GM20431 (cell line): ENCODE data around the gene SNRNP25.

ENCODE experiments used
- in situ Hi-C: fragments of 300-500 bp; cut with MseI, MboI; formaldehyde crosslinking; loops from one replicate; pipeline ENCODE4 v1.15.0; 2020; ENCODE audit warnings: low sequenced_read_pairs; ENCODE audit not compliant: unreplicated experiment

The SNRNP25 gene

DNA sequence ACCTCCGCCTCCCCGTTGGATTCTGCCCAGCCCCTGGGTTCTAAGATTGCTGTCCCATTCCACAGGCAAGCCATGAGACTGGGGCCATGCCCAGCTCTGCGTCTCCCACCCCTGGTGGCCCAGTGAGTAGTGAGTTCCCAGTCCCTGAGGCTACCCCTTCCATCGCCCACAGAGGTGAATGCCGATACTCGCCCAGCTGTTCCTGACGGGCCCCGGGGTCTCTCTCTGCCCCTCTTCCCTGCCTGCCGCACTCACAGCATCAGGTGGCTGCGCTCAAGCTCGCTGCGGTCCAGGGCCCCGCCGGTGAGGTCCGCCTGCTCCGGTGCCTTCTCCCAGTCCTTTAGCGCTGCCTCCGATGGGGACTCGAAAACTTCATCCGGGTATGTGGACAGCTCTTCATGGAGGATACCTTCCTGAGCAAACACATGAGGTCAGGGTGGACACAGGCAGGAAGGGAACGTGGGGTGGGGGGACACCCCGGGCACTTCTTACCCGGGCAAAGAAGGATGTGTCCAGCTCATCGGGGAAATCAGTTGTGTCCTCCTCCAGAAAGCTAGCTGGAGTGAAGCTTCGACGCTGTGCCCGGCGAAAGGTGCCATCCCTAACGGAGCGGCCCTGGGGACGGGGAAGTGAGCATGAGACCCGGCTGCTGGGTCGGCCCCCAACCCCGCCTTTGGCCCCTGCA is 8.8 kb downstream of the SNRNP25 start:
- in situ Hi-C loops, result no loop called here

DNA sequence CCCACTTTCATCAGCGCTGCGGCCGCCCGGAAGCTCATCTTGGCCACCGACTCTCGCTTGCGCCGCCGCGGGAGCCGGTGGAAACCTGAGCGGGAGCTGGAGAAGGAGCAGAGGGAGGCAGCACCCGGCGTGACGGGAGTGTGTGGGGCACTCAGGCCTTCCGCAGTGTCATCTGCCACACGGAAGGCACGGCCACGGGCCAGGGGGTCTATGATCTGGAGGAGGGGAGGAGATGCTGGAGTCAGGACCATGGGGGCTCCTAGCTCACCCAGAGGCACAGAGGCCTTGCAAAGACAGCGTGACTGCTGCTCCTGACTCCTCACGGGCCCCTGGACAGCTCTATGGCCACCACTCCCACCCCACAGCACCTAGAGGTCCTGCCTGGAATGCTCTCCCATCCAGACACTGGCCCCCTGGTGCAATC is 9.4 kb downstream of the SNRNP25 start:
- in situ Hi-C loops, result no loop called here

DNA sequence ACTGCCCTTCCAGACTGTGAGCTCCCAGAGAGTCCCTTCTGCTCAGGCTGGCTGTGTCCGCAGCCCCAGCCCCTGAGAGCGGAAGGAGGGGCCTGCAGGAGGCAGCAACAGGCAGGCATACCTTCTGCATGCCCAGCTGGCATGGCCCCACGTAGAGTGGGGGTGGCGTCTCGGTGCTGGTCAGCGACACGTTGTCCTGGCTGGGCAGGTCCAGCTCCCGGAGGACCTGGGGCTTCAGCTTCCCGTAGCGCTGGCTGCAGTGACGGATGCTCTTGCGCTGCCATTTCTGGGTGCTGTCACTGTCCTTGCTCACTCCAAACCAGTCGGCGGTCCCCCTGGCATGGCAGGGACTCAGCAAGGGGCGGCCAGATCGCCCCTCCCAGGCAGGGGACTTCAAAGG is 9.8 kb downstream of the SNRNP25 start:
- in situ Hi-C loops, result no loop called here

DNA sequence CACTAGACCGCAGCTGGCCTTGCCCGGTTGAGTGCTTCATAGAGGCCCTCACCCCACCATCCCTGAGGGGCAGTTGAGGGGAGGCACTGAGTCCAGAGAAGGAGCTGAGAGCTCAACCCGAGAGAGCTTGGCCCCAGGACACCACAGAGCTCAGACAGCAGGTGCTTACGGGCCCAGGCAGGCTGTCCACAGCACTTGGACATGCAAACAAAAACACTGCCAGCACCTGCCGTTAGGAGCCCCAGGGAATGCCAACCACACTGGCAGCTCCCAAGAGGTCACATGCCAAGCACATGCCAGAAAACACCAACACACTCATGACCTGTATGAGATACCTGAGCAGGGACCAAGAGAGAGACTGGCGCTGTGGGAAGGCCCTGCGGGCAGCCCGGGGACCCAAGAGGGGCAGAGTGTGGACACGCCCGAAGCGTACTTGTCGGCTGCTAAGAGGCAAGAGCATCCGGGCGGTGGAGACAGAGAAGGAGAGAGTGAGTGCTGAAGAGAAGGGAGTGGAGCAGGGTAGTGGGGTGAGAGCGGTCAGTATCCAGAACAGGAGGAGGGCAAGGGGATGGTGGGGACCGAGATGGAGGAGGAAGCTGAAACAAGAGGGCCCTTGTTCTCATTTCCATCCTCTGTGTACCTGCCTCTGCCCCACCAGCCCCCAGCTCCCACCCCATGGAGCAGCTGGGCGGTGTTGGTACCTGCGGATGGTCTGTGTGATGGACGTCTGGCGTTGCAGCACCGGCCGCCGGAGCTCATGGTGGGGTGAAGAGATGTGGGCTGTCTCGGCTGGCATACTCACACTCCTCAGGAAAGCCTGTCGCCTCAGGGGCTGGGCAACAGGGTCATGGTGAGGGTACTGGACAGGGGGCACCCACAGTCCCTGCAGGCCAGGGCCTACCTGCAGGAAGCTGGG is 10.6 kb downstream of the SNRNP25 start:
- in situ Hi-C loops, result no loop called here

DNA sequence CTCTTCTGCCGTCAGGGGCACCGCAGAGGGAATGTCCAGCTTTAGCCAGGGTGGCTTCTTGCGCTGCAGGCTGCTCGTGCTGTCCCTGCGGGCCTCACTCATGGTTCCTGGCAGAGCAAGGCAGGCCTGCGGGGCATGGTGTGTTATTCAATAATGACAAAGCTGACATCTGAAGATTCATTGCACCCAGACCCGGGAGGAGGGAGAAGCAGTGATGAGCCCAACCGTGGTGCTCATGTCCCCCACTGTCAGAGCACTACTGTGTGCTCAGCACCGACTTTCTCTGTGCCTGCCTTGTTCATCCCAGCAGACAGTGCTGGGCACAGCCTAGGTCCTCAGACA is 11.3 kb downstream of the SNRNP25 start:
- in situ Hi-C loops, result no loop called here

DNA sequence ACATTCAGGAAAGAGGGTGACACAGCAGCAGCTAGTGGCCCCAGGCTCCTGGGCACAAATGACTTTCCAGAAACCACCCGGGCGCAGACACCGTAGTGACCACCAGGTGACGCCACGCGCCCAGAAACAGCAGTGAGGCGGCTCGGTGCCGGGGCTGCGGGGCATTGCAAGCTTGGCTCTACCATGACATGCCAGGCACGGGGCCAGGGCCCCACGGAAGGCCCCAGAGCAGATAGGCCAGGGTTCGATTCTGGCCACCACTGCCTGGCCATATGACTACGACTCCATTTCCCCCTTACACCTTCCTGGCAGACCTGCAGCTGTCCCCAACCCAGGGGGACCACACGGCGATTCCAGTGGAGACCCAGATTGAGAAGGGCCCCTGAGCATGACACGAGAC is 12.1 kb downstream of the SNRNP25 start:
- in situ Hi-C loops, result no loop called here

DNA sequence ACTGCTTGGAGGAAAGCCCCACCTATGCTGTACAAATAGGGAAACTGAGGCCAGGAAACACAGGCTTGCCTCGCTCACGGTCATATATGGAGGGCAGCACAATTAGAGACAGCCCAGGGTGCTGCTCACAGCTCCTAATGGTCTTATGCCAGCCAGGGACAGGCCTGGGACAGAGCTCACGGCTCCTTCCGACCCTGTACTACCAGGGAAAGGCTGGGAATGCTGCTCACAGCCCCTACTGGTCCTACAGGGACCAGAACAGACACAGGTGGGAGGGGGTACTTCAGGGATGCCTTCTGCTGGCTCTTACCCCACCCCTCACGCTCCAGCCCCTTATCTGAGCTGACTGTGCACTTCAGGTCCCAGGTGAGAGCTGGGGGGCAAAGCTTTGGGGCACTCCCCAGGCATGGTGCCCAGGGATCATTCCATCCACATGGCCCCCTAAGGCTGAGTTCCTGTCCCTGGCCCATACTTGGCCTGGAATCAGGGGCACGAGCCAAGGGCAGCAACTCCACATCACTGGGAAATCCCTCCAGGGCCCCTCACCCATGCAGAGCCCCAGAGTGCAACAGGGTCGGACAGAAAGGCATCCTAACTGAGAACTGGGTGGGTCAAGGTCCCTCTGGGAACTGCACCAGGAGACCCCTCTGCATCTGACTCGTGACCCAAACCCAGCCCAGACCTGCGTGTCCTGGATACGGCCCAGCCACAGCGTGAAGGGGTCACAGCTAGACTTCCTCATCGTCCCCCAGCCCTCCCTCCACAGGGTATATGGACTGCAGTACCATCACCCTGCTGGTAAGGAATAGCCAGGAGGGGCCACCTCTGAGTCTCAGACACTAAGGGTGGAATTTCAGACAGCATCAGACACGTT is 12.9 kb downstream of the SNRNP25 start:
- in situ Hi-C loops, result no loop called here

DNA sequence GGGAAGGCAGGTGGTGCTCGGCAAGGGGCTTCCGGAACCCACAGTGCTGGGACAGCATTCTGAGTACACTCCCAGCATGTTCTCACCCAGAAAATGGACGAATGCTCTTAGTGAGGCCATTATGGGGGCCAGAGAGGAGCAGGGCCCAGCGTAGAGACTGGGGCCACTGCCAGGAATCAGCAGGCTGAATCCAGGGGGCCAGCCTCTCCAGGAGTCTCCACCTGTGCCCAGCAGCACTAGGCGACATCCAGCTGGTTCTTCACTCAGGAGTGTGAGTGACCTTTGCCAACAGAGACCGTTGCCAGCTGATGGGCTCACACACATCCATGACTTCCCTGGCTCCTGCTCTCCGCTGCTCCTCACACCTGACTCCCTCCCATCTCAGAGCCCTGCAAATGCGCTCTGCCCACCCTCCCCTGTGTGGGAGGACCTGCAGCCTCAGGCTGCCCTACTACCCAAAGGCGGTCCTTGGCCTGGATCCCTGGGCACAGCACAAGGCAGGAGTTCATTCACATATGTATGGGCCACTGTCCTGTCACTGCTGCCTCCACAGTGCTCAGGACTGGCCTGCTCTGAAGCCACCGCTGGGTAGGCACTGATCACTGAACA is 13.7 kb downstream of the SNRNP25 start:
- in situ Hi-C loops, result no loop called here

DNA sequence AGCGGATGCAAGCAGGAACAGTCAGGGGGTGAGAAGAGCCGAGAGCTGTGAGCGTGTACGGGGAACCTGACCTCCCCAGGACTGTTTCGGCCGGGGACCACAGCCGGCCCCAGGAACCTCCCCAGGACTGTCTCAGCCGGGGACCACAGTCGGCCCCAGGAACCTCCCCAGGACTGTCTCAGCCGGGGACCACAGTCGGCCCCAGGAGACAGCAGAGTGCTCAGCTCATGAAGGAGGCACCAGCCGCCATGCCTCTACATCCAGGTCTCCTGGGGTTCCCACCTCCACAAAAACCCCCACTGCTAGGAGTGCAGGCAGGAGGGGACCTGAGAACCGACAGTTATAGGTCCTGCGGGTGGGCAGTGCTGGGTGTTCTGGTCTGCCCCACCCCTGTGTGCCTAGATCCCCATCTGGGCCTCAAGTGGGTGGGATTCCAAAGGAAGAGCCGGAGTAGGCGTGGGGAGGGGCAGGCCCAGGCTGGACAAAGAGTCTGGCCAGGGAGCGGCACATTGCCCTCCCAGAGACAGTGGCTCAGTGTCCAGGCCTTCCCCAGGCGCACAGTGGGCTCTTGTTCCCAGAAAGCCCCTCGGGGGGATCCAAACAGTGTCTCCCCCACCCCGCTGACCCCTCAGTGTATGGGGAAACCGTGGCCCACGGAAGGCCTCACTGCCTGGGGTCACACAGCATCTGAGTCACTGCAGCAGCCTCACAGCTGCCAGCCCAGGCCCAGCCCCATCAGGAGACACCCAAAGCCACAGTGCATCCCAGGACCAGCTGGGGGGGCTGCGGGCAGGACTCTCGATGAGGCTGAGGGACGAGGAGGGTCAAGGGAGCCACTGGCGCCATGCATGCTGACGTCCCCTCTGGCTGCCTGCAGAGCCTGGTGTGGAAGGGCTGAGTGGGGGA is 14.5 kb downstream of the SNRNP25 start:
- in situ Hi-C loops, result no loop called here

DNA sequence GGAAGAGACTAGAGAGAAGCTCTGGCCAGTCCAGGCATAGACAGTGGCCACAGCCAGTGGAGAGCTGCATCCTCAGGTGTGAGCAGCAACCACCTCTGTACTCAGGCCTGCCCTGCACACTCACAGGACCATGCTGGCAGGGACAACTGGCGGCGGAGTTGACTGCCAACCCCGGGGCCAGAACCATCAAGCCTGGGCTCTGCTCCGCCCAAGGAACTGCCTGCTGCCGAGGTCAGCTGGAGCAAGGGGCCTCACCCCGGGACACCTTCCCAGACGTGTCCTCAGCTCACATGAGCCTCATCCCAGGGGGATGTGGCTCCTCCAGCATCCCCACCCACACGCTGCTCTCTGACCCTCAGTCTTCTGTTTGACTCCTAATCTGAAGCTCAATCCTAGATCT is 15.6 kb downstream of the SNRNP25 start:
- in situ Hi-C loops, result no loop called here

DNA sequence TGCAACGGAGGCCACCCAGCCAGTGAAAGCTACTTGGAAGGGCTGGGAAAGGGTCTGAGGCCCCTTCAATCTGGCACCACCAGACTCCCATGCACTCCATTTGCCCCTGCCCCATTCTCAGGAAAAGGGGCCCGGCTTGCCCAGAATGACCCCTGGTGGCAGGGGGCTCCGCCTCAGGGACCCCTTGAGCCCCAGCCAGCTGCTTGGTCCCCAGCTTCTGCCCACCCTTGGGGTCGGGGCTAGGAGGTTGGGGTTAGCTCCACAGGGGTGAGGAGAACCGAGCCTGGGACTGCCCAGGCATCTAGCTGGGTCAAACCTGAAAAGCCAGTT is 17.5 kb downstream of the SNRNP25 start:
- in situ Hi-C loops, result no loop called here

DNA sequence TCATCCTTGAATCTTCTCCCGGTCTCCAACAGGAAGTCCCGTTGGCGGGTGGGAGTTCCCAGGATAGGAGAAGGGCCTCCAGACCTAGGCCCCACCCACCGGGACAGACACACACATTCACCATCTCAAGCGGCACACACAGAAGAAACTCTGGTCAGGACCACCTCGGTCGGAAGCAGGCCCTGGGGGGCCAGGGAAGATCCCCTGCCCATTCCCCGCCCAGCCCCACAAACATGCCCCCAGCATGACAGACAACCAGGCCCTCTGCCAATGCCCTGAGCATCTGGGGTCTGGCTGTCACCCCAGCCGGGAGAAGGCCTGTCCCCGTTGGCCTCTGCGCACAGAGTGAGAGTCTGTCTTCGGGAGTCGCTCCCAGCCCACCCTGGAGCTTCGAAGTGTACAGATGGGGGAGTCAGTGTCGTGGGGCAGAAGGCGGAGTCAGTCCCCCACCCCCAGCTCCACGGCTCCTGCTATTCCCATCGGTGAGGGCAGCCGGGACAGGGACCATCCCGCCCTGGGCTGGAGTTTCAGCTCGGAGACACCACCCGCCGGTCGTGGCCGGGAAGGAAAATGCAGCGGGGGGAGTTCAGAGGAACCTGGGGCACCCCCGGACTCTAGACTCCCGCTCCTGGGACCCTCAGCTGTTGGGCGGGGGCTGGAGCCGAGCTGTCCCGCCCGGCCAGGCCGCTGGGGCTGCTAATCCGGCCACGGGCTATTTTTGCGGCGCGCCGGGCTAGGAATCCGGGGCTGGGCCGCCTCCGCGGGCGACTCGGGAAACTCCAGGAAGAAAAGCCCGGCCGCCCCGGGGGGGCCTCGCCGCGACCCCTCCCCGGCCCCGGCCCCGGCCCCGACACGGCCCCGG is 18.1 kb downstream of the SNRNP25 start:
- in situ Hi-C loops, result no loop called here

DNA sequence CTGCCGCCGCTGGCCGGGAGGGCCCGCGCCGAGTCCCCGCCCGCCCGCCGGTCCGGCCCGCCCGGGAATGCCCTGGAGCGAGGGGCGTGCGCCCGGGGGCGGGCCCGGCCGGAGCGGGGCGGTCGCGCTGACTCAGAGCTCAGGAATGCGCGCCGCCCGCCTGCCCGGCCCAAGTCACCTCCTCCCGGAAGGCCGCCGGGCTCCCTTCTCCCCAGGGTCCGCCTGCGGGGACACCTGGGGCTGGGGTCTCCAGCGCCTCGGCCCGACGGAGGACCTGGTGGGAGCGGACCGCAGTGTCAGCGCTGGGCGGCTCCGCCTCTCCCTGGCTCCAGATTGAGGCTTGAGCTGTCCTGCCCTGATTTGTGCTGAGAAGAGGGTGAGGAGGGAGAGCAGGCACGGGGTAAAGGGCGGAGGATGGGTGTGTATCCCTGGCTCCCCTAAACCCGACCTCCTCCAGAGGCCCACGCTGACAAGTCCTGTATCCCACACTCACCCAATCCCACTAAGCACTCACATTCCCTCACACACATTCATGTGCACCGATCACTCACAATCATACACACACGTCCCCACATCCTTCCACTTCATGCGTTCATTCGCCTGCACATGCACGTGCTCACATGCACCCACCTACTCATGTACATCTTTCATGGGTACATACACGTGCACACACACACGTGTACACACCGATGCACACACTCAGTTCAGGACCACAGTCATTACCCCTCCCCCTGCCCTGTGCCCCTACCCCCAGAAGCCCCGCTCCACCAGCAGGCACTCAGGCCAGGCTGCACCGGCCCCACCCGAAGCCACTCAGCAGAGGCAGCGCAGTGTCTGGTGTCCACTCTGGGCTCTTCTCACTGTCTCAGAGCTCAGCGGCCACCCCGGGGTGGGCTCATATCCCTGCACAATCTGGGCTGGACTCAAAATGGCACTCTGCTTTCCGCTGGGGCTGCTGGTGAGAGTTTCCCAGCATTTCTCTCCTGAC is 19.2 kb downstream of the SNRNP25 start, which contains the start of gene RHBDF1:
RHBDF1 (minus strand) TSS at position 71 of the 988 bp plus-strand sequence. CDS start 7,616 bp downstream, outside the sequence.
- in situ Hi-C loops, result no loop called here

DNA sequence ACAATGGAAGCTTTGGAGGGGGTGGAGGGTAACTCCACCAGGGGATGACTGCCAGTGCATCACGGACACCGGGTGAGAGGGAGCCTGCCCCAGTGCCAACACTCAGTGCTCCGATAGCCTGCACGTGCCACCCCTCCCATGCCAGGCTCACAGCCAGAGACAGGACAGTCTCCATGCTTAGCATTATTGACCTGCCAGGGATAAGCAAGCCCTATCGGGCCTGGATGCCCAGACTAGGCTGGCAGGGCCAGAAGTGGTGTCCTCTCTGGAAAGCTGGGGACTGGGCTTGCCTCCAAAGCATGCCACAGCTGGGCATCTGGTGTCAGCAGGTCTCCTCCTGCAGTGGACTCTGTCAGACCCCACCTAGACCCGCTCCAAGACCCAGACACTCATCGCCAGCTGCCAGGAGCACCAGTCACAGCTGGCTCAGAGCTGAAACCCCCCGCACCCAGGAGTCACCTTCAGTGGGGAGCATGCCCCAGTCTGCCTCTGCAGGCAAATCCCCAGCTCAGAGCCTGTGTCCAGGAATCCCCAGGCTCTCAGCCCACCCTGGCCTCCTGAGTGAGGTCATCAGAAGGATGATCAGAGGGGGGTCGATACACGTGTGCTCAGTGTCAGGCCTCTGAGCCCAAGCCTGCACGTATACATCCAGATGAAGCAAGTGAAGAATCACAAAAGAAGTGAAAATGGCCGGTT is 20.6 kb downstream of the SNRNP25 start:
- in situ Hi-C loops, result no loop called here

DNA sequence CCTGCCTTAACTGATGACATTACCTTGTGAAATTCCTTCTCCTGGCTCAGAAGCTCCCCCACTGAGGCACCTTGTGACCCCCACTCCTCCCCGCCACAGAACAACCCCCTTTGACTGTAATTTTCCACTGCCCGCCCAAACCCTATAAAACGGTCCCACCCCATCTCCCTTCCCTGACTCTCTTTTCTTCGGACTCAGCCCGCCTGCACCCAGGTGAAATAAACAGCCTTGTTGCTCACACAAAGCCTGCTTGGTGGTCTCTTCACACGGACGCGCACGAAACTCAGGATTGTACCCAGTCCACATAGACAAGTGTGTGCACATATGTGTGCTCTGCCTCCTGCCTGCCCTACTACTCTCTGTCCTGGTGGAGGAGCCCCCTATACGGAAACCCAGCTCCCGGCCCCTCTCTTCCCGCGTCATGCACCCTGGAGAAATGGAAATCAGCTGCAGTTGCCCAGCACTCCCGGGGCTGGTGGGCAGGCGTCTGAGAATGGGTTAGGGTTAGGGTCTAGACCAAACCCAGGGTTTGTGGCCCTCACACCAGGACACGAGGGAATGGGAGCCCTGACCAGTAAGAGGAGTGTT is 21.2 kb downstream of the SNRNP25 start:
- in situ Hi-C loops, result no loop called here
